A549 (cell line): ENCODE data around the gene ENO4.

Experiments
- ESRRA ChIP-seq: fragments of 150-350 bp; IDR thresholded peaks from 2 replicates; pipeline ENCODE4 v1.6.1; 2014; ENCODE audit warnings: mild to moderate bottlenecking, low read length, borderline replicate concordance
- TF ChIP-seq, protein P1 (sequence below): fragments of >200 bp; sonication (Bioruptor Twin); formaldehyde crosslinking; IDR thresholded peaks from 3 replicates; pipeline ENCODE4 v1.5.1; 2016
- TF ChIP-seq, protein P2 (sequence below): fragments of 450-650 bp; IDR thresholded peaks from 2 replicates; pipeline ENCODE4 v1.6.1; 2014; ENCODE audit warnings: antibody characterized with exemption

DNA sequence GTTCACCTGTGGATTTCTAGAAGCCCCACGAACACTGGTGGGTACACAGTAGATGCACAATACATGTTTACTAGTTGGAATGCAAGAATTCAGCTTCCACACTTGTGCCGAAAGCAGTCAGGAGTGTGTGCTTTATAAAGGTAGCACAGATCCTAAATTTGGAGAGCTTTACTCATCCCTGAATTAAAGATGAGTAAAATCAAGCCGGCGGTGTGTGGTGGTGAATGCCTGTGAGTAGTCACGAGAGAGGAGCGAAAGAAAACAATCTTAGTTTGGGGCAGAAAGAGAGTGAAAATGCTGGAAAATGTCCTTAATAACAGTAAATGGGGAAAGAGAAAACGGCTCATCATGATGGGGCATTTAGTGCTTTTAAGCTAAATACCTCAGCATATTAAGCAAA lies 13.6 kb upstream of the ENO4 start:
- TF ChIP-seq, protein P1, sequence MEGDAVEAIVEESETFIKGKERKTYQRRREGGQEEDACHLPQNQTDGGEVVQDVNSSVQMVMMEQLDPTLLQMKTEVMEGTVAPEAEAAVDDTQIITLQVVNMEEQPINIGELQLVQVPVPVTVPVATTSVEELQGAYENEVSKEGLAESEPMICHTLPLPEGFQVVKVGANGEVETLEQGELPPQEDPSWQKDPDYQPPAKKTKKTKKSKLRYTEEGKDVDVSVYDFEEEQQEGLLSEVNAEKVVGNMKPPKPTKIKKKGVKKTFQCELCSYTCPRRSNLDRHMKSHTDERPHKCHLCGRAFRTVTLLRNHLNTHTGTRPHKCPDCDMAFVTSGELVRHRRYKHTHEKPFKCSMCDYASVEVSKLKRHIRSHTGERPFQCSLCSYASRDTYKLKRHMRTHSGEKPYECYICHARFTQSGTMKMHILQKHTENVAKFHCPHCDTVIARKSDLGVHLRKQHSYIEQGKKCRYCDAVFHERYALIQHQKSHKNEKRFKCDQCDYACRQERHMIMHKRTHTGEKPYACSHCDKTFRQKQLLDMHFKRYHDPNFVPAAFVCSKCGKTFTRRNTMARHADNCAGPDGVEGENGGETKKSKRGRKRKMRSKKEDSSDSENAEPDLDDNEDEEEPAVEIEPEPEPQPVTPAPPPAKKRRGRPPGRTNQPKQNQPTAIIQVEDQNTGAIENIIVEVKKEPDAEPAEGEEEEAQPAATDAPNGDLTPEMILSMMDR = no peak
- TF ChIP-seq ESRRA = no peak
- TF ChIP-seq, protein P2, sequence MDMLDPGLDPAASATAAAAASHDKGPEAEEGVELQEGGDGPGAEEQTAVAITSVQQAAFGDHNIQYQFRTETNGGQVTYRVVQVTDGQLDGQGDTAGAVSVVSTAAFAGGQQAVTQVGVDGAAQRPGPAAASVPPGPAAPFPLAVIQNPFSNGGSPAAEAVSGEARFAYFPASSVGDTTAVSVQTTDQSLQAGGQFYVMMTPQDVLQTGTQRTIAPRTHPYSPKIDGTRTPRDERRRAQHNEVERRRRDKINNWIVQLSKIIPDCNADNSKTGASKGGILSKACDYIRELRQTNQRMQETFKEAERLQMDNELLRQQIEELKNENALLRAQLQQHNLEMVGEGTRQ = no peak
